Activated CD4-positive, alpha-beta T cell treated with anti-CD3 and anti-CD28 coated beads, Interleukin-2, amount 50 U/mL, for 1 hour (primary cell): ENCODE data around the gene PCGF2.
"Not testable (repeated sequence)": the region's sequence is repeated elsewhere in the genome, so short reads cannot be mapped to it uniquely, and the experiment has no call there.

Source experiments
- DNase-seq: peaks from one replicate; pipeline ENCODE4 v3.0.0-alpha.2; 2020

Gene PCGF2

GRCh38 chr17:38748149-38748891 is at the start of gene PCGF2:
PCGF2 (minus strand) TSS chr17:38748336; CDS start chr17:38740402, 7,934 bp downstream.
- no peak for DNase-seq

DNA sequence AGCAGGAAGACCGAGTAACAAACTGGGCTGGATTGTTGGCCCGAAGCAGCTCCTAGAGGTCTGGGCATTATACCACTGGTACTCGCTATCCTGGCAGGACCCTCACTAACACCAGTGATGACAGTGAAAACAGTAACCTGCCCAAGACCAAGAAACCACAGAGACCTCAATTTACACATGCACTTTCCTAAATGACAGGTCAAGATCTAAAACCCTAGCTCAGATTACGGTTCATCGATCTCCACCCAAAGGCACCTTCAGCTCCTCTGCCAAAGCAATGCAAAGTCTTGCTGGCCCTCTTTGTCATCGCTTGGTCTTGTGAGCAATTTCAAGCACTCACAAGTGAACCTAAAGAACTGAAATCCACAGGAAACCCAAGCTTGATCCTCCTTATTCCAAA is 49.7 kb upstream of the PCGF2 start:
- DNase-seq, result no peak

DNA sequence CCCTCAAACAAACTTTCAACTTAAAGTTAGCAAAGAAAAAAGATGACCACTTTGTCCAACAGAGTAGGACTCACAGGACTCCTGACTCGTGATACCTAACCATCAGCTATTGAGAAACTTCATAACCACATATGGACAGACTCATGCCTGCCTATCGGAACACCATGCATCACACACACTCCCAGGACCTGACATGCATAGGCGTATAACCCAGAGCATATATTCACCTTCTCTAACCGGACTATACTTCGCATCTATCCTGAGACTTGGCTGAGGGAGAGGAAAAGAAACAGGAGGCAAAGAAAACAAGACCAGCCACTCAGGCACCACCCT is 49.0 kb upstream of the PCGF2 start:
- DNase-seq, result no peak

DNA sequence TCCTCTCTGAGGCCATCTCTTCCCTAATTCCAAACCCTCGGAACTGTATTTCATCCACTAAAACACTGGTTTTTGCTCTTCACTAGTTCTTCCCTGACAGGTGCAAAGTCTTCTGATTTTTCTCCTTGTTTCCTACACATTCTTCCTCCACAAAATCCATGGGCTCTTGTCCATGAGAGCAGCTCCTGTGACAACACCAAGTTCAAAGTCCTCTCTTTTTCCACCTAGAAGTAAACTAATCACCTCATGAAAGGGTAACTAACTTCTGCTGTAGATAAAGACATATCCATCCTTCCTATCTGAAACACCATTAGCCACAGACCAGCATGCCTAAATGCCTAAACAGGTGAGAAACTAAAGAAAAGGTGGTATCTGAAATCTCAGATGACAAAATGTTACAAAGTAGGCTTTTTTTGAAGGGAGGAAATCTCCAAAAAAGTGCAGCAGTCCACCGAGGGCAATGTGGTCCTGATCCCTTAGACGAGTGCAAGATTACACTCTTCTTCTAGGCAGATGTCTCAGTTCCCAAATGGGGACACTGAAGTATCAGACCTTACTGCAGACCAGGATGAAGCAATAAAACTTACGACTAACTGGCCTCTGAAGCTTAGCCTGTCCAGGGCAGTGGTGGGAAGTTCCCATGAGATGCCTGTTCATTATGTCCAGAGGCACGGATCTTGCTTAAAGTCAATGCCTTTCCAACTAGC is 48.5 kb upstream of the PCGF2 start:
- no peak for DNase-seq

DNA sequence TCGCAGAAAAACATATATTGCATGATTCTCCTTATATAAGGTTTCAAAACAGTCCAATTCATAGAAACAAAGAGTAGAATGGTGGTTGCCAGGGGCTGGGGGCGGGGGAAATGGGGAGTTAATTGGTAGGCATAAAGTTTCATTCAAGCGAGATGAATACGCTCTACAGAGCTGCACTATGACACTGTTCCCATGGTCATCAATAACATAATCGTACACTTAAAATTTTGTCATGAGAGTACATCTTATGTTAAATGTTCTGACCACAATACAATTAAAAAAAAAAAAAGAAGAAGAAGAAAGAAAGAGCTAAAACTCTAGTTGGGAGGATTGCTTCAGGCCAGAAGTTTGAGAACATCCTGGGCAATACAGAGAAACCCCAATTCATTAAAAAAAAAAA is 46.1 kb upstream of the PCGF2 start:
- DNase-seq, result no peak

- no peak for DNase-seq
Observed at GRCh38 chr17:38791162-38791561, 43.0 kb upstream of the PCGF2 start.

DNA sequence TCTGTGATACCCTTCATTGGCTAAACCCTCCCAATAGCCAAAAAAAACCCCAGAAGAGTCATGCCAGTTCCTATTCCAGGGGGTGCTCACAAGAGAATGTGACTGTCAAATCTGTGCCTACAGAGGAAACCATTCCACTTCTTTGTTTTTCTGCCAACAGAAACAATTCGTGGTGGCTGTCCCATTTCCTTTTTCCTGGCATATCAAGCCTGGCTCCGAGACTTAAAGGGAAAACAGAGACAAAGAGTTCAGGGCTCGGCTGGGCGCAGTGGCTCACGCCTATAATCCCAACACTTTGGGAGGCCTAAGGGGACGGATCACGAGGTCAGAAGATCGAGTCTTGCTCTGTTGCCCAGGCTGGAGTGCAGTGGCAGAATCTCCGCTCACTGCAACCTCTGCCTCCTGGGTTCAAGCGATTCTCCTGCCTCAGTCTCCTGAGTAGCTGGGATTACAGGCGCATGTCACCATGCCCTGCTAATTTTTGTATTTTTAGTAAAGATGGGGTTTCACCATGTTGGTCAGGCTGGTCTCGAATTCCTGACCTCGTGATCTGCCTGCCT is 42.1 kb upstream of the PCGF2 start:
- not testable (repeated sequence) for DNase-seq

DNA sequence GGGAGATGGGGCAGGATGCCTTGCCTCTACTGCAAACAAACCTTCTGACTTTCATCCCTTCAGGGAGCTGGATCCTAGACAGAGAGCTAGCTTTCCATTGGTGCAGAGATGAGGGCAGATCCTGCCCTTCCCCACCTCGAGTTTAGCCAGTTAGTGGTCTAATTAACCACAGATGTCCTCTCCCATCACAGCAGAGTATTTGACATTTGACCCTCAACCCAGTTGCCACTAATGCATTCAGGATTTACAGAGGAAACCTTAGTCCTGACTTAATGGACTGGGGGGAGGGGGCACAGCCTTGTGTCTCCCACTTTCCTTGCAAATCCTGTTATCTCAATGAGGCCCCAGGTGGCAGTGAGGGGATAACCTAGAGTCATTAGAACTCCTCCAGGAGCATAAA is 41.0 kb upstream of the PCGF2 start:
- no peak for DNase-seq

DNA sequence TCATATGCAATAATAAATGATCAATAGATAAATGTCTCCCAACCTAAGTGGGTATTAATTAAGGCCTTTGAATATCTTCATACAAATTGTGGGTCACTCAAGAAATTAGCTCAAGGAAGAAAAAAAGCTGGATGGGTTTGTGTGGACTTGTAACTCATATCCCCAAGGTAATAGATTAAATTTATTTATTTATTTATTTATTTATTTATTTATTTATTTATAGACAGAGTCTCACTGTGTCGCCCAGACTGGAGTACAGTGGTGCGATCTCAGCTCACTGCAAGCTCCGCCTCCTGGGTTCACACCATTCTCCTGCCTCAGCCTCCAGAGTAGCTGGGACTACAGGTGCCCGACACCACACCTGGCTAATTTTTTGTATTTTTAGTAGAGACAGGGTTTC is 39.9 kb upstream of the PCGF2 start:
- DNase-seq, result not testable (repeated sequence)

- DNase-seq, result no peak
Observed at GRCh38 chr17:38786372-38786771, 38.2 kb upstream of the PCGF2 start.

GRCh38 chr17:38783227-38783626 is 35.1 kb upstream of the PCGF2 start:
- DNase-seq, result no peak

- no peak for DNase-seq
Observed at GRCh38 chr17:38779965-38780752, 32.0 kb upstream of the PCGF2 start.

- DNase-seq, result no peak
Observed at GRCh38 chr17:38777641-38778250, 29.6 kb upstream of the PCGF2 start.

GRCh38 chr17:38773258-38773657 is 25.1 kb upstream of the PCGF2 start:
- no peak for DNase-seq

DNA sequence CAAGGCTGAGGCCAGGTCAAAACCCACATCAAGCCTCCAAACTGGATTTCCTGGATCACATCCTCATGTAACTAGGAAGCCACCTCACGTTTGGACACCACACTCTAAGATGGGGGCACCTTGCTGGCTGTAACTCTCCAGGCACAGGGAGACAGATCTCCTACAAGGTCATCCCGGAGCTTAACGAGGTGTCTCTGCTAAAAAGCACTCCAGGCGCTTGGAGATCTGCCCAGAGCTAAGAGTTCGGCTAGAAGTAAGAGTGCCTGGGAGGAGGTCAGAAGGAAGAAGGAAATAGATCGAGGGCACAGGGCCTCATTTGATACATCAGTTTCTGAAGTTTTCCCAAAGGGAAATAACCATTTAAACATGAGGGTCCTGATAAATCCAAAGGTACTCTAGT is 20.3 kb upstream of the PCGF2 start:
- DNase-seq, result no peak

- DNase-seq, result no peak
Observed at GRCh38 chr17:38766341-38766740, 18.2 kb upstream of the PCGF2 start.

DNA sequence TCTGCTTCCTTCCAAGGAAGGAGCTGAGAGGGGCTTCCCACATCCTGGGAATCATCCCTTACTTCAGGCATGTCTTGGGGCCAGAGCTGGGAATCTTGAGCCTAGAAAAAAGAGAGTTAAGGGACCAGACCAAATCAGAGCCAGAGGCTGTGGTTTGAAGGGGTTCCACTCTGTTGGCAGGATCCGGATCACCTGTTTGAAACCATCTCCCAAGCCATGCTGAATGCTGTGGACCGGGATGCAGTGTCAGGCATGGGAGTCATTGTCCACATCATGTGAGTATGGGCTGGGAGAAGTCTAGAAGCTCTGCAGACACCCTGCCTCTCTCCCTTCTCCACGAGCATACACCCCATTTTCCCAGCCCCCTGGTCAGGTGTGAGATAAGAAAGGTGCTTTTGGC is 14.1 kb upstream of the PCGF2 start:
- no peak for DNase-seq

DNA sequence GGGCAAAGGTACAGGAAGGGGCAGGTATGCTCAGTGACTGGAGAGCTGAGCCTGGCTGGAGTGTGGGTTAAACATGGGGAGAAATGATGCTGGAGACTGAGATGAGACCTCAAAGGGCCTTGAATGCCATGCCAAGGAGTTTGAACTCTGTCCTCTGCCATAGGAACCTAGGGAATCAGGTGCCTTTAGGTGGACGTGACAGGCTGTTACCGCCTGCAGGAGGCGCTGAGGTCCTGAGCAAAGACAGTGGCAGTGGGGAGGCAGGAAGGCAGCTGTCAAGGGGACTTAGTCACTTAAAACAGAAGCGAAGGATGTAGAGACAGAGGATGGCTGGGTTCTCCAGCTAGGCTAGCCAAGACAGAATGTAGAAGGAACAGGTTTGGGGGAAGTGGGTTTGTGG is 13.5 kb upstream of the PCGF2 start:
- DNase-seq, result peak; percentile 32

DNA sequence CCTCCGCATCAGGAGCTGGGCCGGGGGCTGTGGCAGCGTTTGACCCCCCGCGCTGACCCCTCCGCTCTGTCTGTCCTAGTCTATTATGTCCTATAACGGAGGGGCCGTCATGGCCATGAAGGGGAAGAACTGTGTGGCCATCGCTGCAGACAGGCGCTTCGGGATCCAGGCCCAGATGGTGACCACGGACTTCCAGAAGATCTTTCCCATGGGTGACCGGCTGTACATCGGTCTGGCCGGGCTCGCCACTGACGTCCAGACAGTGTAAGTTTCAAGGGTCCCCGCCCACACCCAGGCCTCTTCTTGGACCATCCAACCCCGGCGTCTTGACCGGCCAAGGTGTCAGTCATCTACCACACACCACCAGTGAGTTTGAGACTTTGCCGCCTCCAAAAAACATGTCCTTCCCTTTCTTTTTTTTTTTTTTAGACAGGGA is 5.0 kb upstream of the PCGF2 start:
- no peak for DNase-seq

DNA sequence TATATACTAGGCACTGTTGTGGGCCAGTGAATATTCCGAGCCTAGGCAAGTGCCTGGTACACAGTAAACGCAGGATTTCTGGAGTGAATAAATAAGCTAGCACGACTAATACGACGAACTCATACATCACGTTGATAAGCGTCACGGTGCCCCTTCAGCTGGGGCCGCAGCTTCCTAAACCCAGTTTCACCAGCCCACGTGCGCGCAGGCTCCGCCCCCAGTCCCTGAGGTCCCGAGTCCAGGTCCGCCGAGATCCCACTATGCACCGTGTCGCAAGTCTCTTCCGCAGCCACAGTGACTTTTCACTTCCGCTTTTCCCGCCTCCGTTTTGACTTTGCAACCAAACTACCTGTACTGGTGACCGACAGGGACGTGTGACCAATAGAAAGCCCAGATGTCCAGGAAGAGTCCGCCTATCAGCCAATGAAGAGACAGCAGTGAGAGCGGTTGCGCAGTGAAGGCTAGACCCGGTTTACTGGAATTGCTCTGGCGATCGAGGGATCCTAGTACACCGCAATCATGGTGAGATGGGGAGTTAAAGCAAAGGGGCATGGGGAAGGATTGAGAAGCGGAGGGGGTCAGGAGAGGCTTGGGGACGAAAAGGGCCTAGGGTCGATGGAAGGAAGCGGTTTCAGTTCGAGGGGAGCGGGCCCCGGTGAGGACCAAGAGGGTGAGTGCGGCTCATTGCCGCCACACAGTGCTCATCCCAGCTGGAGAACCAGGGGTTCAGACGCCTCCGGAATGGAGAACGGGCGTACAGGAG is 4.4 kb upstream of the PCGF2 start, which contains the start of gene PSMB3:
PSMB3 (plus strand) TSS at position 434 of the 763 bp plus-strand sequence; CDS start at position 520, 86 bp downstream.
- DNase-seq, result peak; percentile 92

- peak; percentile 84 for DNase-seq
Observed at GRCh38 chr17:38751808-38752307, 3.7 kb upstream of the PCGF2 start.
